ENCODE data around the gene LARGE1.
A peak's percentile ranks its signal among the peaks of the same experiment; 100 is the strongest.

Gene LARGE1

GRCh38 chr22:33539902-33540751, 380.1 kb downstream of the LARGE1 start:
- no peak for DNase-seq

- DNase-seq = no peak
Measured at GRCh38 chr22:33539202-33539901, 380.9 kb downstream of the LARGE1 start.

DNA sequence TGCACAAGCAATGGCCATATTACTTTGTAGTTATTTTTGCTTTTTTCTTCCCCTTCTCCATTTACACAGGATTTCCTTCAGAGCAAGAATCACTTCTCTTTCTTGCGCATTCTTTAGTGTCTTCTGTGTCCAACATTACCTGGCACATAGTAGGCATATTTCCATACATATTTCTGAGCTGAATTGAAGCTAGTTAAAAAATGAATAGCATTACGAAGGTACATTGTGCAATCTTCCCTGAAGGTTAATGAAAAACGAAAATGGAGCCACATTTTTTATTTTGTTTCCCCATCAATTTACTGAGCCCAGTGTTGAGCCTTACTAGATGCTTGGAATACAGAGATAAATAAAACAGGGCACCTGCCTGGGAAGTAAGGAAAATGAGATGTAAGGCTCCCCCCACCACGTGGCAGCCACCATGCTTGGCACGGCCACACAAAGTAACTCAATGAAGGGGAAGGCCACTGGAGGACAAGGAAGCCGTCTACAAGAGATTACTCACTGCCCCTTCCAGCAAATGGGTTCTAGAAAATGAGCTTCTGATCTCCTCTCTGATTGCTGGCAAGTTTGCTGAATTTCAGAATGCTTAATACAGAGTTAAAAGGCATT, 381.9 kb downstream of the LARGE1 start:
- no peak for DNase-seq

DNA sequence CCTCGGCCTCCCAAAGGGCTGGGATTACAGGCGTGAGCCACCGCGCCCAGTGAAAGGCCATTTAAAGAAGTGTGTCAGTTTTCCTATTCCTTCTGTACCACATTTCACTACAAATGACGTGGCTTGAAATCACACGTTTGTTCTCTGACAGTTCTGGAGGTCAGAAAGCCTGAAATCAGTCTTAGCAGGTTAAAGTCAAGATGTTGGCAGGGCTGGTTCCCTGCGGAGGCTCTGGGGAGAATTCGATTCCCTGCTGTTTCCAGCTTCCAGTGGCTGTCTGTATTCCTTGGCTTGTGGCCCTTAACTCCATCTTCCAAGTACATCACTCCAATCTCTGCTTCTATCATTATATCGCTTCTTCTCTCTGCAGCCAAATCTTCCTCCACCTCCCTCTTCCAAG, 383.2 kb downstream of the LARGE1 start:
- DNase-seq = no peak

- DNase-seq = no peak
Measured at GRCh38 chr22:33535937-33536875, 384.1 kb downstream of the LARGE1 start.

DNA sequence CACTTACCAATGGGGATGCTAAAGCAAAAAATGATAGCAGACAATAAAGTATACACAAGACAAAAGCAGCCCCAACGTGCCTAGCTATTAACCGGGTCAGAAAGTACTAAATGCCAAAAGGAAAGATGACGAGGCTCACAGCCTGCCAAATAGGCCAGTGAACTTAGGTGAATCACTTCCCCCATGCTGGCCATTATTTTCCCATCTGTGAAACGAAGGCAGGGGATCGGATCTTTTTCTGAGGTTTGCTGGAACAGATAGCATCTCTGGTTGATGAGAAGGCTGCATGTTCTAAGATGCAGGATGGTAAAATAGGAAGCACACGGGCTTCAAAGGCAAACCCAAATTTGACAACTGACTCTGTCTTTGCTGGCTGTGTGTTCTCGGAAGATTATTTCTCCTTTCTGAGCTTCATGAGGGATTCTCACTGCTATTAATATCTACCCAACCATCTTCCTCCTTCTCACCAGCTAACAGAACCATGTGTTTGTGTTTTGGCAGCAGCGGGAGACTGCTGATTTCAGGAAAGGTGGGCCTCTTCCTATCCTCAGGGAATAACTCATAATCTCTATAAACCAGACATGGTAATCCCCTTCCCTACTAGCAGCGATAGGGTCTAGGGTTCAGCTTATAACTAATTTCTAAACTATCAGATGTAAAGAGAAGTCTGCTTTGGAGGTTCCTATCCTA, 390.7 kb downstream of the LARGE1 start:
- no peak for DNase-seq

DNA sequence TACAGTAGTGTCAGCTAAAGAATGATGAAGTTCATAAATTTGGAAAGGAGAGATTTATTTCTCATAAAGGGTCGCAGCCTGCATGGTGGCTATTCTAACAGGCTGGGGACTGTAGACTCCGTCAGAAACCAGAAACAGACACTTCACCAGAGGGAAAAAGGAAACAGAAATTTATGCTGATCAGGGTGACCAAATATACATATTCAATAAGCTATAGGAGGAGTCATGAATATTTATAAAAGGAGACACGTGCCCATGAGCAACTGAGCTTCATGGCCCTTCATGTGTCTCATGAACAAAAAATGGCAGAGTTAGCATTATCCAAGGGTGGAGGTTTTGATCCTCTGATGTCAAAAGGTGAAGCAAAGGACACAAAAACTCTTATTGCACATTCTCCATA, 392.1 kb downstream of the LARGE1 start:
- no peak for DNase-seq

DNA sequence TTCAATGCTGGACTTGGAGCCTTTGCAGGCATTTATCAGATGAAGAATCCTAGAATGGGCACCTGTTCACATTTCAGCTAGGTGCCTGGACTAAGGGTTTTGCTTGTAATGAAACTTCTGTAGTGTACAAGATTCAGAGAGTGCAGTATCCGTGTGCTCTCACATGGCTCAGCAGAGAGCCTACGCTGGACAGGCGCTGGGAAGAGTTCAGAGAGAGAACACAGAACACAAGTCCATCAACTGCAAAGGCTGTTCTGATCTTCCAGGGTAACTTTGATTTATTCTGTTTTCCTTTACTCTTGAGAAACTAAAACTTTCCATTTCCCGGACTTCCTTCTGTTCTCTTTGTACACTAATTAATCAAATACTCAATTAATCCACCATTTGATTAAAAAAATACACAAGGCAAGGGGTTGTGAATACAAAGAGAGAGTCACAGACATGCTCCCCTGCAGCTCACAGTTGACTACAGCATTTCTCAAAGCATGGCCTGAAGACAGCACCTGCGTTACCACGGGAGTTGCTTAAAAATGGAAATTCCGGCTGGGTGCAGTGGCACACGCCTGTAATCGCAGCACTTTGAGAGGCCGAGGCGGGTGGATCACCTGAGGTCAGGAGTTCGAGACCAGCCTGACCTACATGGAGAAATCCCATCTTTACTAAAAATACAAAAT, 393.7 kb downstream of the LARGE1 start:
- DNase-seq = no peak

DNA sequence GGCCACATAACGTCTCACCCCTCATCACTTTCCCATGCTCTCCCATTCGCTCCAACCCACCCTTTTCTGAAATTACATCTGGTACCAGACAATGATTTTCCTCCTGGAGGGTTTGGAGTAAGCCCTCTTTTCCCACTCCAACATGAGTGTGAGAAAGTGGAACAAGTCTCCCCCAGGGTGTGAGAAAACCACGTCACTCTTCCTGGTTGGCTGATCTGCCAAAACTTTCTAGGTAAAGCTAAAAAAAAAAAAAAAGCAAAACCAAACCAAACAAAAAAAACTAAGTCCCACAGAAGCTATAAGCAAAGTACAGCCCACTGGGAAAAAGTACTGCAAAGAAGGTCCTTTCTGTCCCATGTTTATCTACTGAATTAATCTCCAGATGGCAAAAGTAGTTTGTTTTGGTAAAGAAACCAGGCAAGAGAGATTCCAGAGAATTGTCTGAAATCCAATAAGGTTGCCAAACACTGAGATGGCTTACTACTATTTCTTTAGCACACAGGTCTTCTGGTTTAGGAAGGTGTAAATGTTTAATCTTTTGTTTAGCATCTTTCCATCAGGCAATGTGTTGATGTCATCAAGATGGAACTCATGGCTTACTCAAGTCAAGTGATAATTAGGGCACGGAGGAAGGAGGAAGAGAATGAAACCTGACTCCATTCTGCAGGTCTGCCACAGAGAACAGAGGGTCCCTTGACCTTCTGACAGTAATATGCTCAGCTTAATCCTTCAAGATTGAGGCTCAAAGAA, 395.6 kb downstream of the LARGE1 start:
- DNase-seq = no peak

- DNase-seq = no peak
Measured at GRCh38 chr22:33521879-33522665, 398.2 kb downstream of the LARGE1 start.

DNA sequence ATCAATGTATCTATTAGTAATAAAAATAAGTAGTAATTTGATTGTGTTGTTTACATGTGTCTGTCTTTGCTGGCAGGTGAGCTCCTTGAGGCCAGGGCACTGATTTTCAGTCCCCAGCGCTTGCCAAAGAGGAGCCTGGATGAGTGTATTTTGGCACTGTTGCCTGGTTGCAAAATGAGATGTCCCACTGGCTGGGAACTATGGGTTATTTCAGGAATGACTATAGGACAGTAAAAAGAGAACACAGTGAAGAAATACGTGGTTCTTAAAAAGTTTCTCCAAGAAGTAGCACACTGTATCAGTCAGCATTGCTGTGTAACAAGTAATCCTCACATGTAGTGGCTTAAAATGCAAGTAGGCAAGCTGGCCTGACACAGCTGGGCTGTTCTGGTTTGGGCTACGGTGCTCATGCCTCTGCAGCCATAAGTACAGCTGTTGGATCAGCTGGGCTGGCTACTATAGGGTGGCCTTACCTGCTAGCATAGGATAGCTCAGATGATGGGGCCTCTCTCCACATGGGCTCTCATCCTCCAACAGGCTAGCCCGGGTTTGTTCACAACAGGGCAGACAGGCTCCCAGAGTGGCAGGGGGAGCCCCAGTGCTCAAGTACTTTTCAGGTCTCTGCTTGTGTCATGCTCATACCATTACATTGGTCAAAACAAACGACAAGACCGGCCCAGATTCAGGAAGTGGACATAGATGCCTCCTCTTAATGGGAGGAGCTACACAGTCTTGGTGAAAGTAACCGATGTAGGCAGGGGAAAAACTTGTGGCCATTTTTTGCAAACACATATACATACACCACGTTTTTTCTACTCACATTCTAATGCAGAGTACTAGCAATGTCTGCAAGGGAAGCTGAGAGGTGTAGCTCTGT, 399.1 kb downstream of the LARGE1 start:
- DNase-seq = no peak

- no peak for DNase-seq
Measured at GRCh38 chr22:33519974-33520903, 400.0 kb downstream of the LARGE1 start.

DNA sequence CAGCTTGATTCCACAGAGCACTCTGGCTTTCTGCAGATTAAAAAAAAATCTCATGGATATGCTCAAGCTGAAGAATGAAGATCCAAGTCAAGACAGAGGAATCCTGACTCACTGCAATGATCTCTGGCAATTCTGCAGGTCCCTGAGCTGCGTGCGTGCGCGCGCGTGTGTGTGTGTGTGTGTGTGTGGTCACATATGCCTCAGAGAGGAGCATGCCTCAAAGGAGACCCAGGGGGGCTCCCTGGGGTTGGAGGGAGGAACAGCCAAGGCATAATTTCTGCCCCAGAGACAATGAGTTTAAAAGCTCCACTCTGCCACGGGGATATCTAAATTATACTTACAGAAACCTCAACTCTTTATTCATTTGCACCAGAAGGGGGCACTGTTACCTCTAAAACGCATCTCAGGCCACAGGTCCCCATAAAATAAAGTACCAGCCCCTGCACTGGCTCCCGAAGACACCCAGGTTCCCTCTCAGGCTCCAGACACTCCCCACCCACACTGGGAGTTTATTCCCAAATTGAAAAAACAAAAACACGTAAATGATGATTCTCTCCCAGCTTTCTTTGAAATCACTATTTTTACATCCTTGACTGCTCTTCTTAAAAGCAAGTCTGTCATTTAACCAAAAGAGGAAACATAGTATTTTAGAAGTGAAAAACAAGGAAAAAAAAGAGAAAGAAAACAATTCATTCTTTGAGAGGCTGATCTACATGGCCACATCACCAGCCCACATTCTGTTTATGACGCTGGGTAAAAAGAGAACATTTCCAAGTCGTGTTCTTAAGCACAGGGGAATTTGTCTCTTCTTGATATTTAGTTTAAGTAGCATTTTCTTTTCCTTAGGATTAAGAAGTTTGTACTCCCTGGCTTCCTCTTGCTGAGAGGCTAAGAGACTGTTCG, 401.0 kb downstream of the LARGE1 start:
- DNase-seq = peak; percentile 18

- DNase-seq = no peak
Measured at GRCh38 chr22:33518405-33518804, 401.9 kb downstream of the LARGE1 start.

- no peak for DNase-seq
Measured at GRCh38 chr22:33515795-33516194, 404.5 kb downstream of the LARGE1 start.
